HEK293 (cell line): ENCODE measurements around the gene OLIG1.

Source experiments
- CTCF ChIA-PET: fragments of 350-600 bp; formaldehyde crosslinking; extraction: SDS; loops from one replicate; lab custom pipeline; 2021; ENCODE audit warnings: antibody characterized with exemption; lab: Yijun Ruan, JAX
- POLR2A ChIA-PET: fragments of 300-600 bp; formaldehyde crosslinking; extraction: SDS; loops from one replicate; lab custom pipeline; 2020; ENCODE audit warnings: antibody characterized with exemption, inconsistent platforms; lab: Yijun Ruan, JAX
- H3K27ac ChIP-seq: fragments of 200-500 bp; sonication (Bioruptor generic); 2 replicates; pipeline ENCODE4 v1.5.1; 2014; ENCODE audit warnings: low read depth, low read length, control low read depth, inconsistent platforms; ENCODE audit errors: extremely low read depth
- H3K36me3 ChIP-seq, 2 experiments: fragments of 200-500 bp in 1 of 2; sonication (Bioruptor generic) in 1 of 2; 1 replicate in 1 of 2; 2 replicates in 1 of 2; pipeline ENCODE4 v1.5.1; 2014 to 2017; ENCODE audit warnings: inconsistent platforms in 2 of 2, low read length in 2 of 2; ENCODE audit not compliant: control insufficient read depth in 2 of 2, insufficient read depth in 1 of 2
- H3K4me1 ChIP-seq: fragments of 200-500 bp; sonication (Bioruptor generic); 2 replicates; pipeline ENCODE4 v1.5.1; 2014; ENCODE audit warnings: mild to moderate bottlenecking, low read length, inconsistent platforms; ENCODE audit not compliant: control insufficient read depth, insufficient read depth
- H3K4me3 ChIP-seq: 2 replicates; pipeline ENCODE4 v1.5.1; 2011; ENCODE audit warnings: low read depth, mild to moderate bottlenecking, control low read depth, low read length, moderate library complexity
- H3K9me3 ChIP-seq: fragments of 200-500 bp; sonication (Bioruptor generic); 2 replicates; pipeline ENCODE4 v1.5.1; 2014; ENCODE audit warnings: low read depth, low read length, inconsistent platforms; ENCODE audit not compliant: control insufficient read depth, insufficient read depth
- MEIS1 ChIP-seq: sonication (generic); formaldehyde crosslinking; IDR thresholded peaks from 2 replicates; pipeline ENCODE4 v1.8.1; 2022; ENCODE audit warnings: missing genetic modification reagents, mild to moderate bottlenecking, borderline replicate concordance
- OSR2 ChIP-seq: fragments of 450-650 bp; formaldehyde crosslinking; IDR thresholded peaks from 2 replicates; pipeline ENCODE4 v1.5.1; 2016; ENCODE audit warnings: missing biosample characterization, missing genetic modification characterization
- PATZ1 ChIP-seq: fragments of 450-650 bp; formaldehyde crosslinking; IDR thresholded peaks from 2 replicates; pipeline ENCODE4 v1.5.1; 2016; ENCODE audit warnings: missing biosample characterization, missing genetic modification characterization
- RBAK ChIP-seq: fragments of 450-650 bp; formaldehyde crosslinking; IDR thresholded peaks from 2 replicates; pipeline ENCODE4 v1.5.1; 2016; ENCODE audit warnings: missing biosample characterization, missing genetic modification characterization
- SETDB1 ChIP-seq: IDR thresholded peaks from one replicate; pipeline ENCODE4 v1.6.1; 2017; ENCODE audit warnings: mild to moderate bottlenecking, low read length, moderate library complexity, mixed read lengths; ENCODE audit not compliant: insufficient read length
- WT1 ChIP-seq: fragments of 450-650 bp; formaldehyde crosslinking; IDR thresholded peaks from 2 replicates; pipeline ENCODE4 v1.5.1; 2016; ENCODE audit warnings: missing biosample characterization, missing genetic modification characterization
- YY1 ChIP-seq: fragments of 450-650 bp; formaldehyde crosslinking; IDR thresholded peaks from 2 replicates; pipeline ENCODE4 v1.5.1; 2018; ENCODE audit warnings: missing biosample characterization, missing genetic modification characterization
- ZFHX2 ChIP-seq: fragments of 450-650 bp; formaldehyde crosslinking; conservative IDR thresholded peaks from 2 replicates; pipeline ENCODE4 v1.5.1; 2016; ENCODE audit warnings: missing biosample characterization, missing genetic modification characterization
- ZFP41 ChIP-seq: fragments of 450-650 bp; formaldehyde crosslinking; IDR thresholded peaks from 2 replicates; pipeline ENCODE4 v1.5.1; 2016; ENCODE audit warnings: missing biosample characterization, missing genetic modification characterization, borderline replicate concordance
- ZNF2 ChIP-seq: fragments of 450-650 bp; formaldehyde crosslinking; IDR thresholded peaks from 2 replicates; pipeline ENCODE4 v1.5.1; 2016; ENCODE audit warnings: missing biosample characterization, missing genetic modification characterization
- ZNF239 ChIP-seq: fragments of 450-650 bp; formaldehyde crosslinking; IDR thresholded peaks from 2 replicates; pipeline ENCODE4 v1.5.1; 2016; ENCODE audit warnings: missing biosample characterization, missing genetic modification characterization
- ZNF26 ChIP-seq: fragments of 450-650 bp; formaldehyde crosslinking; IDR thresholded peaks from 2 replicates; pipeline ENCODE4 v1.5.1; 2016; ENCODE audit warnings: missing biosample characterization, missing genetic modification characterization
- ZNF280C ChIP-seq: fragments of 450-650 bp; formaldehyde crosslinking; IDR thresholded peaks from 2 replicates; pipeline ENCODE4 v1.5.1; 2016; ENCODE audit warnings: missing biosample characterization, missing genetic modification characterization
- ZNF394 ChIP-seq: fragments of 450-650 bp; formaldehyde crosslinking; IDR thresholded peaks from 2 replicates; pipeline ENCODE4 v1.5.1; 2016; ENCODE audit warnings: missing biosample characterization, missing genetic modification characterization, mild to moderate bottlenecking, moderate library complexity, borderline replicate concordance
- ZNF416 ChIP-seq: fragments of 450-650 bp; formaldehyde crosslinking; IDR thresholded peaks from 2 replicates; pipeline ENCODE4 v1.5.1; 2016; ENCODE audit warnings: missing biosample characterization, missing genetic modification characterization
- ZNF433 ChIP-seq: fragments of 450-650 bp; formaldehyde crosslinking; IDR thresholded peaks from 2 replicates; pipeline ENCODE4 v1.5.1; 2016; ENCODE audit warnings: missing biosample characterization, missing genetic modification characterization, low read depth
- ZNF488 ChIP-seq: fragments of 450-650 bp; formaldehyde crosslinking; IDR thresholded peaks from 2 replicates; pipeline ENCODE4 v1.5.1; 2016; ENCODE audit warnings: missing biosample characterization, missing genetic modification characterization
- ZNF621 ChIP-seq: fragments of 450-650 bp; formaldehyde crosslinking; IDR thresholded peaks from 2 replicates; pipeline ENCODE4 v1.5.1; 2017; ENCODE audit warnings: missing biosample characterization, missing genetic modification characterization
- ZNF626 ChIP-seq: fragments of 450-650 bp; sonication (Bioruptor Pico); formaldehyde crosslinking; IDR thresholded peaks from 2 replicates; pipeline ENCODE4 v1.5.1; 2018; ENCODE audit warnings: missing biosample characterization, missing genetic modification characterization, inconsistent platforms
- ZNF660 ChIP-seq: fragments of 450-650 bp; IDR thresholded peaks from 2 replicates; pipeline ENCODE4 v1.5.1; 2018; ENCODE audit warnings: missing biosample characterization, mild to moderate bottlenecking, missing genetic modification characterization

Gene OLIG1

GRCh38 chr21:33029385-33029921 is 40.5 kb upstream of the OLIG1 start (continued):
- no peak for TF ChIP-seq SETDB1

- no peak for TF ChIP-seq ZNF2
- TF ChIP-seq ZNF416 (tag by site-specific recombination): no peak
- no peaks in the 10 kb centered on the region for H3K9me3 ChIP-seq
- POLR2A ChIA-PET: interaction anchor here (1.3 kb wide), 1 partner anchor 14 kb away, joined by 3 read pairs; no protein-coding TSS in a partner anchor
- no peak overlapping the region for H3K4me3 ChIP-seq
- H3K36me3 ChIP-seq: no peaks in the 10 kb centered on the region
- CTCF ChIA-PET: interaction anchor here (0.6 kb wide), 1 partner anchor 17 kb away, joined by 3 read pairs; no protein-coding TSS in a partner anchor
- no peaks in the 10 kb centered on the region for H3K4me1 ChIP-seq
- no peak overlapping the region for H3K27ac ChIP-seq
Measured at GRCh38 chr21:33029975-33030461, 39.9 kb upstream of the OLIG1 start.

GRCh38 chr21:33030633-33031032 is 39.3 kb upstream of the OLIG1 start:
- TF ChIP-seq ZFHX2 (tag by site-specific recombination) (peak; percentile 18; the same call in 1 of the 2 replicates), ZNF280C (no peak), OSR2 (tag by site-specific recombination) (peak; percentile 73)
- CTCF ChIA-PET: interaction anchor here (0.6 to 1.0 kb wide), 2 partner anchors 9 to 18 kb away, joined by 3 read pairs; no protein-coding TSS in a partner anchor
- no peak overlapping the region for H3K4me3 ChIP-seq
- no peaks in the 10 kb centered on the region for H3K36me3 ChIP-seq
- no peaks in the 10 kb centered on the region for H3K9me3 ChIP-seq
- no peaks in the 10 kb centered on the region for H3K4me1 ChIP-seq
- POLR2A ChIA-PET: interaction anchor here (1.3 kb wide), 1 partner anchor 15 kb away, joined by 3 read pairs; no protein-coding TSS in a partner anchor
- no peak overlapping the region for H3K27ac ChIP-seq

GRCh38 chr21:33031152-33031911 is 38.6 kb upstream of the OLIG1 start:
- ChIA-PET POLR2A (no interaction called here), CTCF (interaction anchor here (1.0 kb wide), 1 partner anchor 10 kb away, joined by 3 read pairs; no protein-coding TSS in a partner anchor)
- Histone ChIP-seq H3K4me1 (no peaks in the 10 kb centered on the region), H3K9me3 (no peaks in the 10 kb centered on the region), H3K4me3 (no peak overlapping the region), H3K27ac (no peak overlapping the region), H3K36me3 (no peaks in the 10 kb centered on the region)
- no peak for TF ChIP-seq YY1 (tag by site-specific recombination)
- no peak for TF ChIP-seq PATZ1 (tag by site-specific recombination)
- no peak for TF ChIP-seq ZNF394
- no peak for TF ChIP-seq ZNF621 (tag by site-specific recombination)
- TF ChIP-seq ZNF626 (tag by site-specific recombination): no peak
- TF ChIP-seq ZFP41 (tag by site-specific recombination): no peak
- no peak for TF ChIP-seq OSR2 (tag by site-specific recombination)
- no peak for TF ChIP-seq ZNF2
- TF ChIP-seq ZNF488 (tag by site-specific recombination): no peak
- TF ChIP-seq ZNF660 (tag by site-specific recombination): no peak
- no peak for TF ChIP-seq ZNF239 (tag by site-specific recombination)
- TF ChIP-seq MEIS1 (CRISPR knock-in tag): no peak
- TF ChIP-seq ZNF433 (tag by site-specific recombination): no peak
- no peak for TF ChIP-seq WT1 (tag by site-specific recombination)
- TF ChIP-seq RBAK (tag by site-specific recombination): no peak
- TF ChIP-seq ZNF26 (tag by site-specific recombination): no peak
